Measurements from ENCODE around the gene APOE. TPM values are rescaled to one million over a fixed set of nuclear protein-coding genes. Genes with fewer than 3 reads are reported as not detected.
"Not testable (repeated sequence)": the region's sequence is repeated elsewhere in the genome, so short reads cannot be mapped to it uniquely, and the experiment has no call there.

Gene APOE
- total RNA-seq (ENCODE audit: unreplicated experiment), result 258 TPM
- long read RNA-seq, transcript APOE-204 (4 exons, 737 nt), result minor isoform, 5 of 378 reads
- long read RNA-seq, transcript APOE-203 (4 exons, 864 nt), result minor isoform, 13 of 378 reads
- long read RNA-seq, transcript APOE-202 (3 exons, 923 nt), result minor isoform, 13 of 378 reads
- long read RNA-seq, transcript APOE-201 (4 exons, 1,208 nt), result major isoform, 343 of 378 reads
- long read RNA-seq, partial matches to known transcripts, result 3 of 378 reads
- long read RNA-seq, other reads (novel, unspliced or antisense), result 1 of 378 reads

DNA sequence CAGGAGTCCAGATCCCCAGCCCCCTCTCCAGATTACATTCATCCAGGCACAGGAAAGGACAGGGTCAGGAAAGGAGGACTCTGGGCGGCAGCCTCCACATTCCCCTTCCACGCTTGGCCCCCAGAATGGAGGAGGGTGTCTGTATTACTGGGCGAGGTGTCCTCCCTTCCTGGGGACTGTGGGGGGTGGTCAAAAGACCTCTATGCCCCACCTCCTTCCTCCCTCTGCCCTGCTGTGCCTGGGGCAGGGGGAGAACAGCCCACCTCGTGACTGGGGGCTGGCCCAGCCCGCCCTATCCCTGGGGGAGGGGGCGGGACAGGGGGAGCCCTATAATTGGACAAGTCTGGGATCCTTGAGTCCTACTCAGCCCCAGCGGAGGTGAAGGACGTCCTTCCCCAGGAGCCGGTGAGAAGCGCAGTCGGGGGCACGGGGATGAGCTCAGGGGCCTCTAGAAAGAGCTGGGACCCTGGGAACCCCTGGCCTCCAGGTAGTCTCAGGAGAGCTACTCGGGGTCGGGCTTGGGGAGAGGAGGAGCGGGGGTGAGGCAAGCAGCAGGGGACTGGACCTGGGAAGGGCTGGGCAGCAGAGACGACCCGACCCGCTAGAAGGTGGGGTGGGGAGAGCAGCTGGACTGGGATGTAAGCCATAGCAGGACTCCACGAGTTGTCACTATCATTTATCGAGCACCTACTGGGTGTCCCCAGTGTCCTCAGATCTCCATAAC is at the start of gene APOE:
Gene APOE (plus strand): TSS at position 360 of the 724 bp plus-strand sequence. CDS start 829 bp downstream, outside the sequence.
- no peaks in the 10 kb centered on the region for H3K9me3 Mint-ChIP-seq (ENCODE audit: unreplicated experiment)
- DNase-seq (ENCODE audit: low spot score), result peak; percentile 40
- H3K27ac Mint-ChIP-seq (ENCODE audit: unreplicated experiment), result peak within 1 kb of the TSS; percentile 61
- H3K4me3 Mint-ChIP-seq (ENCODE audit: unreplicated experiment), result peak within 1 kb of the TSS; percentile 97
- H3K36me3 Mint-ChIP-seq (ENCODE audit: low read depth, unreplicated experiment), result peaks cover 8% of the 10 kb centered on the region
- no peak for TF ChIP-seq CTCF (IDR thresholded peaks at IDR 0.05; ENCODE audit: unreplicated experiment)
- peaks cover 12% of the 10 kb centered on the region for H3K27me3 Mint-ChIP-seq (ENCODE audit: unreplicated experiment)
- no peaks in the 10 kb centered on the region for H3K4me1 Mint-ChIP-seq (ENCODE audit: unreplicated experiment)

GRCh38 chr19:44856421-44857083 is 49.0 kb upstream of the APOE start:
- H3K4me3 Mint-ChIP-seq (ENCODE audit: unreplicated experiment), result peak overlapping the region; percentile 37
- no peak for TF ChIP-seq CTCF (IDR thresholded peaks at IDR 0.05; ENCODE audit: unreplicated experiment)
- no peak overlapping the region for H3K27ac Mint-ChIP-seq (ENCODE audit: unreplicated experiment)
- H3K36me3 Mint-ChIP-seq (ENCODE audit: low read depth, unreplicated experiment), result peaks cover 28% of the 10 kb centered on the region
- no peaks in the 10 kb centered on the region for H3K27me3 Mint-ChIP-seq (ENCODE audit: unreplicated experiment)
- DNase-seq (ENCODE audit: low spot score), result no peak
- H3K9me3 Mint-ChIP-seq (ENCODE audit: unreplicated experiment), result no peaks in the 10 kb centered on the region
- H3K4me1 Mint-ChIP-seq (ENCODE audit: unreplicated experiment), result peaks cover 15% of the 10 kb centered on the region

DNA sequence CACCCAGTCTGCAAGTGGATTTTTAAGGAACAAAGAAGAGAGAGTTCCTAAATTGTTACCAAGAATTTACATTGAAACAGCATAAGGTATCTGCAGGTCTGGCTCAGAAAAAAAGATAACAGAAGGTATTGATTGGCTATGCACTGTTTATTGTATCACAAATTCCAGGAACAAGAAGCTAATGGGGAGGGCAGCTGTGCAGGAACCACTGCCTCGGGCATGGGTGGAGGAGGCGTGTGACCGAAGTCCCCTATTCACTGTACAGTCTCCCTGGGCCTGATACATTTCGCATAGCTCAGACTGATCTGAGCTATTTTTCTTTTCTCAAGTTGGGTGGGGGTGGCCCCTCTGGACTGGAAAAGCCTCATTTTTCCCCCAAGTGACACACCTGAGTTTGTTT is 47.8 kb upstream of the APOE start:
- TF ChIP-seq CTCF (IDR thresholded peaks at IDR 0.05; ENCODE audit: unreplicated experiment), result no peak
- DNase-seq (ENCODE audit: low spot score), result no peak
- Mint-ChIP-seq H3K9me3 (ENCODE audit: unreplicated experiment) (no peaks in the 10 kb centered on the region), H3K36me3 (ENCODE audit: low read depth, unreplicated experiment) (peaks cover 21% of the 10 kb centered on the region), H3K27me3 (ENCODE audit: unreplicated experiment) (no peaks in the 10 kb centered on the region), H3K4me3 (ENCODE audit: unreplicated experiment) (no peak overlapping the region), H3K4me1 (ENCODE audit: unreplicated experiment) (peaks cover 5% of the 10 kb centered on the region), H3K27ac (ENCODE audit: unreplicated experiment) (peak overlapping the region; percentile 70)

- H3K27ac Mint-ChIP-seq (ENCODE audit: unreplicated experiment); H3K27me3 Mint-ChIP-seq (ENCODE audit: unreplicated experiment); H3K4me3 Mint-ChIP-seq (ENCODE audit: unreplicated experiment); DNase-seq (ENCODE audit: low spot score); H3K9me3 Mint-ChIP-seq (ENCODE audit: unreplicated experiment): not testable (repeated sequence)
- H3K36me3 Mint-ChIP-seq (ENCODE audit: low read depth, unreplicated experiment), result peaks cover 27% of the 10 kb centered on the region
- peaks cover 11% of the 10 kb centered on the region for H3K4me1 Mint-ChIP-seq (ENCODE audit: unreplicated experiment)
These were observed 44.0 kb upstream of the APOE start for GRCh38 chr19:44861576-44861975.

GRCh38 chr19:44863990-44864389 is 41.6 kb upstream of the APOE start:
- Mint-ChIP-seq H3K4me3 (ENCODE audit: unreplicated experiment) (no peak overlapping the region), H3K4me1 (ENCODE audit: unreplicated experiment) (peaks cover 20% of the 10 kb centered on the region), H3K36me3 (ENCODE audit: low read depth, unreplicated experiment) (peaks cover 43% of the 10 kb centered on the region), H3K27me3 (ENCODE audit: unreplicated experiment) (peaks cover 7% of the 10 kb centered on the region), H3K27ac (ENCODE audit: unreplicated experiment) (no peak overlapping the region), H3K9me3 (ENCODE audit: unreplicated experiment) (no peaks in the 10 kb centered on the region)
- DNase-seq (ENCODE audit: low spot score), result no peak
- TF ChIP-seq CTCF (IDR thresholded peaks at IDR 0.05; ENCODE audit: unreplicated experiment), result no peak
